B cell (primary cell): ENCODE measurements around the gene HACE1. TPM values are rescaled to one million over a fixed set of nuclear protein-coding genes. Genes with fewer than 3 reads are reported as not detected.

Experiments
- ATAC-seq: fragments of 200-7000 bp; cut with Tn5 transposase; one replicate; pipeline ENCODE4 v1.10.0; 2021; ENCODE audit warnings: low read depth, mild to moderate bottlenecking, moderate number of reproducible peaks, moderate library complexity
- CTCF ChIA-PET: fragments of 350-600 bp; sonication (Branson Sonifier 250); formaldehyde crosslinking; loops from one replicate; lab custom pipeline; 2021; ENCODE audit warnings: antibody characterized with exemption, inconsistent platforms; lab: Charles Lee
- POLR2A ChIA-PET: fragments of 350-600 bp; sonication (Branson Sonifier 250); formaldehyde crosslinking; loops from one replicate; lab custom pipeline; 2021; ENCODE audit warnings: antibody characterized with exemption; lab: Charles Lee
- DNase-seq: peaks from one replicate; pipeline ENCODE4 v3.0.0; 2013
- H2AFZ ChIP-seq: 2 replicates; pipeline ENCODE4 v1.6.1; 2012; ENCODE audit warnings: mild to moderate bottlenecking, low read depth, low read length; ENCODE audit not compliant: insufficient read depth, poor library complexity, severe bottlenecking
- H3K27ac ChIP-seq, 2 donors: 1 replicate in 1 of 2; 2 replicates in 1 of 2; pipeline ENCODE4 v1.5.1; 2012 to 2013; ENCODE audit warnings: low read length in 2 of 2, mild to moderate bottlenecking in 2 of 2, moderate library complexity in 1 of 2
- H3K27me3 ChIP-seq, 4 experiments: fragments of 200-600 bp in 1 of 4; sonication (generic) in 1 of 4; replicated peaks in 1 of 4; 1 replicate in 2 of 4; 2 replicates in 2 of 4; pipeline versions ENCODE4 v1.6.1 to v1.7.0; 2013 to 2016; ENCODE audit warnings: low read length in 3 of 4, mild to moderate bottlenecking in 2 of 4, mixed read lengths in 1 of 4, moderate library complexity in 1 of 4; ENCODE audit not compliant: insufficient read depth in 4 of 4, control insufficient read depth in 3 of 4; ENCODE audit errors: control extremely low read depth in 1 of 4
- H3K36me3 ChIP-seq, 2 experiments: replicated peaks in 1 of 2; 1 replicate in 1 of 2; 2 replicates in 1 of 2; pipeline versions ENCODE4 v1.6.1 to v1.7.1; 2013; ENCODE audit warnings: low read length in 1 of 2; ENCODE audit not compliant: insufficient read depth in 2 of 2, control insufficient read depth in 1 of 2; ENCODE audit errors: control extremely low read depth in 1 of 2, extremely low read depth in 1 of 2
- H3K4me1 ChIP-seq, 2 donors: fragments of 200-600 bp in 1 of 2; sonication (generic) in 1 of 2; 1 replicate in 1 of 2; 2 replicates in 1 of 2; pipeline versions ENCODE4 v1.5.1 to v1.6.1; 2013 to 2017; ENCODE audit warnings: low read length in 2 of 2; ENCODE audit not compliant: control insufficient read depth in 2 of 2, insufficient read depth in 2 of 2
- H3K4me2 ChIP-seq: replicated peaks from 2 replicates; pipeline ENCODE3; 2012; ENCODE audit warnings: mild to moderate bottlenecking, low read depth, low read length; ENCODE audit not compliant: poor library complexity, severe bottlenecking
- H3K4me3 ChIP-seq, 5 experiments: fragments of 200-600 bp in 1 of 5; sonication (generic) in 1 of 5; 1 replicate in 3 of 5; 2 replicates in 2 of 5; pipeline versions ENCODE4 v1.5.1 to v1.7.0; 2011 to 2016; ENCODE audit warnings: low read length in 4 of 5, mild to moderate bottlenecking in 4 of 5, low read depth in 2 of 5, control low read depth in 1 of 5, moderate library complexity in 1 of 5; ENCODE audit not compliant: insufficient read depth in 1 of 5; ENCODE audit errors: control extremely low read depth in 1 of 5, extremely low read depth in 1 of 5
- H3K79me2 ChIP-seq: fragments of 200-600 bp; sonication (generic); one replicate; pipeline ENCODE4 v1.6.0; 2016; ENCODE audit warnings: low read length; ENCODE audit not compliant: control insufficient read depth, insufficient read depth
- H3K9ac ChIP-seq: fragments of 200-600 bp; sonication (generic); 2 replicates; pipeline ENCODE4 v1.6.1; 2017; ENCODE audit warnings: mild to moderate bottlenecking, low read length, moderate library complexity
- H3K9me3 ChIP-seq, 3 donors: one replicate each; pipeline versions ENCODE4 v1.6.1 to v1.7.1; 2013; ENCODE audit warnings: low read length in 2 of 3; ENCODE audit not compliant: control insufficient read depth in 2 of 3, insufficient read depth in 1 of 3; ENCODE audit errors: control extremely low read depth in 1 of 3
- H4K20me1 ChIP-seq: 2 replicates; pipeline ENCODE4 v1.6.0; 2012; ENCODE audit warnings: mild to moderate bottlenecking, low read length; ENCODE audit not compliant: insufficient read depth, control insufficient read depth, poor library complexity, severe bottlenecking
- H3K27ac Mint-ChIP-seq: one replicate; pipeline ENCODE4 v1.8.0; 2021; ENCODE audit warnings: mixed read lengths
- H3K27me3 Mint-ChIP-seq: one replicate; pipeline ENCODE4 v1.8.0; 2021; ENCODE audit warnings: mixed read lengths
- H3K4me1 Mint-ChIP-seq: one replicate; pipeline ENCODE4 v1.8.0; 2021; ENCODE audit warnings: mixed read lengths
- H3K4me3 Mint-ChIP-seq: one replicate; pipeline ENCODE4 v1.8.0; 2021; ENCODE audit warnings: mixed read lengths
- H3K9me3 Mint-ChIP-seq: one replicate; pipeline ENCODE4 v1.8.0; 2022; ENCODE audit warnings: mixed read lengths; ENCODE audit not compliant: insufficient read depth
- CTCF ChIP-seq: fragments of 200-600 bp; IDR thresholded peaks from one replicate; pipeline ENCODE4 v1.8.0; 2022; ENCODE audit warnings: antibody characterized with exemption, mild to moderate bottlenecking
- EZH2 ChIP-seq: IDR thresholded peaks from 2 replicates; pipeline ENCODE4 v1.6.1; 2012; ENCODE audit warnings: borderline replicate concordance, low read depth, mild to moderate bottlenecking, moderate library complexity, low read length; ENCODE audit not compliant: insufficient read depth, poor library complexity, severe bottlenecking
- WGBS: methylation state at CpG from one replicate; pipeline ENCODE4 v1.1.5; 2013; ENCODE audit warnings: missing lambda C conversion rate; ENCODE audit not compliant: insufficient coverage; 5-methylcytosine and 5-hydroxymethylcytosine counted together
- intact Hi-C: fragments of 100-400 bp; cut with micrococcal nuclease; formaldehyde crosslinking; loops from one replicate; pipeline ENCODE4 v1.10.0; 2022
- polyA plus RNA-seq: library from polyadenylated mRNA; depleted of rRNA; stranded (reverse); fragments of >200 nt; gene quantifications from 2 replicates; pipeline ENCODE4 v1.2.3, GENCODE V29; 2012
- small RNA-seq: library from RNA; depleted of rRNA; stranded (forward); fragments of <200 nt; gene quantifications from one replicate; pipeline ENCODE3, GENCODE V24; 2012; ENCODE audit warnings: low replicate concordance, low read depth; ENCODE audit not compliant: insufficient read length
- total RNA-seq, 2 donors: library from RNA; stranded (reverse); fragments of 120-200 nt in 1 of 2; gene quantifications; 1 replicate in 1 of 2; 2 replicates in 1 of 2; pipeline versions ENCODE4 v1.2.3 to v1.2.4, GENCODE V29; 2013 to 2022

The HACE1 gene
- total and polyA plus RNA-seq, 2 donors (not counting 1 experiment from before 2014, with no cell fraction given), result 7.5 to 19.2 TPM

- H3K9me3 ChIP-seq, result peaks cover 0 to 2% (median 0%) of the 10 kb centered on the region in 3 donors
- H3K27ac ChIP-seq, result no peak overlapping the region
- no peaks in the 10 kb centered on the region for H3K27me3 ChIP-seq
- peaks cover 6% of the 10 kb centered on the region for H3K9me3 Mint-ChIP-seq
- no peaks in the 10 kb centered on the region for H3K4me1 ChIP-seq
- peaks cover 5% of the 10 kb centered on the region for H3K27me3 Mint-ChIP-seq
- no peak overlapping the region for H3K27ac Mint-ChIP-seq
- H2AFZ ChIP-seq, result no peak overlapping the region
- ATAC-seq, result no peak
- no peak overlapping the region for H3K4me2 ChIP-seq
- H3K36me3 ChIP-seq, result no peaks in the 10 kb centered on the region
- no peak overlapping the region for H3K4me3 ChIP-seq
- ChIA-PET CTCF (no interaction called here), POLR2A (no interaction called here)
- DNase-seq, result no peak
- H3K79me2 ChIP-seq, result no peaks in the 10 kb centered on the region
- no peak overlapping the region for H3K4me3 Mint-ChIP-seq
- intact Hi-C loops, result no loop called here
- H3K9ac ChIP-seq, result no peak overlapping the region
- no peaks in the 10 kb centered on the region for H3K4me1 Mint-ChIP-seq
- no peaks in the 10 kb centered on the region for H4K20me1 ChIP-seq
- no peak for TF ChIP-seq EZH2
- no peak for TF ChIP-seq CTCF
- WGBS, result no CpG with 5 or more reads among the region's 1 CpG
Measured at GRCh38 chr6:104679971-104680370, 179.7 kb downstream of the HACE1 start.

Small RNA genes lying within 50 kb of the gene (small RNA-seq; reads per million reads assigned to genes)
- not detected for gene RNU6-897P

Other genes starting within 250 kb of the HACE1 start
- not detected in 2 replicates for gene LIN28B, start 97.2 kb upstream of the HACE1 start, total RNA-seq
- gene LIN28B, start 97.2 kb upstream of the HACE1 start, polyA plus RNA-seq, result not detected in 2 replicates